Endothelial cell of umbilical vein (primary cell): ENCODE data around the gene CARMIL3. TPM values are rescaled to one million over a fixed set of nuclear protein-coding genes. Genes with fewer than 3 reads are reported as not detected.
"Not testable (repeated sequence)": the region's sequence is repeated elsewhere in the genome, so short reads cannot be mapped to it uniquely, and the experiment has no call there.

Experiments
- BruUV-seq: library from RNA; stranded (reverse); fragments of 400-500 nt; replicated peaks from 2 replicates; lab custom pipeline; 2021; lab: Mats Ljungman, UMichigan
- CTCF ChIA-PET: fragments of 300-600, 350-600 bp; sonication (Branson Sonifier 250); formaldehyde crosslinking; loops from one replicate; lab custom pipeline; 2021; ENCODE audit warnings: antibody characterized with exemption, inconsistent platforms; lab: Charles Lee
- POLR2A ChIA-PET: fragments of 300-600, 350-600 bp; sonication (Branson Sonifier 250); formaldehyde crosslinking; loops from one replicate; lab custom pipeline; 2021; ENCODE audit warnings: antibody characterized with exemption, inconsistent platforms; lab: Charles Lee
- DNase-seq: peaks from one replicate; pipeline ENCODE4 v3.0.0-alpha.2; 2011; ENCODE audit warnings: low read depth, low spot score
- FAIRE-seq: peaks from 2 replicates; lab custom pipeline; 2011; peaks lifted over from hg19 to GRCh38; lab: Jason Lieb, UNC
- H2AFZ ChIP-seq: 2 replicates; pipeline ENCODE4 v1.6.0; 2012; ENCODE audit warnings: low read depth, low read length, control low read depth, inconsistent platforms
- H3K27ac ChIP-seq: 2 replicates; pipeline ENCODE4 v1.5.1; 2011; ENCODE audit warnings: low read depth, mild to moderate bottlenecking, control low read depth, low read length, moderate library complexity; ENCODE audit not compliant: insufficient read depth
- H3K27me3 ChIP-seq, 2 experiments: 2 replicates each; pipeline versions ENCODE4 v1.6.0 to v1.6.1; 2011; ENCODE audit warnings: low read length in 2 of 2, mixed read lengths in 1 of 2; ENCODE audit not compliant: control insufficient read depth in 2 of 2, insufficient read depth in 2 of 2
- H3K36me3 ChIP-seq, 2 experiments: 2 replicates in 1 of 2; 3 replicates in 1 of 2; pipeline ENCODE4 v1.5.1; 2011; ENCODE audit warnings: low read length in 2 of 2, mild to moderate bottlenecking in 1 of 2, moderate library complexity in 1 of 2; ENCODE audit not compliant: control insufficient read depth in 2 of 2, insufficient read depth in 2 of 2; ENCODE audit errors: extremely low read depth in 1 of 2
- H3K4me1 ChIP-seq: 3 replicates; pipeline ENCODE4 v1.5.1; 2011; ENCODE audit warnings: mild to moderate bottlenecking, low read length; ENCODE audit not compliant: control insufficient read depth, insufficient read depth; ENCODE audit errors: extremely low read depth
- H3K4me2 ChIP-seq: 2 replicates; pipeline ENCODE4 v1.6.1; 2011; ENCODE audit warnings: low read length, control low read depth, mixed read lengths; ENCODE audit not compliant: insufficient read depth
- H3K4me3 ChIP-seq, 3 experiments: fragments of 200-600 bp in 1 of 3; sonication (generic), shearing (Covaris generic) in 1 of 3; replicated peaks in 1 of 3; 2 replicates each; pipeline ENCODE4 v1.5.1; 2011 to 2016; ENCODE audit warnings: control low read depth in 3 of 3, low read length in 3 of 3, mild to moderate bottlenecking in 2 of 3, inconsistent platforms in 1 of 3, low read depth in 1 of 3, moderate library complexity in 1 of 3; ENCODE audit not compliant: insufficient read depth in 1 of 3
- H3K79me2 ChIP-seq: 2 replicates; pipeline ENCODE4 v1.6.0; 2012; ENCODE audit warnings: low read length, inconsistent platforms; ENCODE audit not compliant: control insufficient read depth, insufficient read depth
- H3K9ac ChIP-seq: replicated peaks from 2 replicates; pipeline ENCODE3; 2011; ENCODE audit warnings: low read length, control low read depth; ENCODE audit not compliant: insufficient read depth; ENCODE audit errors: extremely low read depth
- H3K9me1 ChIP-seq: replicated peaks from 3 replicates; pipeline ENCODE4 v1.6.0; 2011; ENCODE audit warnings: mild to moderate bottlenecking, low read length; ENCODE audit not compliant: control insufficient read depth, insufficient read depth; ENCODE audit errors: extremely low read depth
- H3K9me3 ChIP-seq: replicated peaks from 2 replicates; pipeline ENCODE4 v1.5.1; 2012; ENCODE audit warnings: low read length, inconsistent platforms; ENCODE audit not compliant: control insufficient read depth, insufficient read depth
- H4K20me1 ChIP-seq: replicated peaks from 2 replicates; pipeline ENCODE3; 2011; ENCODE audit warnings: mild to moderate bottlenecking, low read length; ENCODE audit not compliant: control insufficient read depth, insufficient read depth; ENCODE audit errors: extremely low read depth
- EZH2 ChIP-seq: IDR thresholded peaks from 2 replicates; pipeline ENCODE4 v1.6.1; 2012; ENCODE audit warnings: borderline replicate concordance, low read depth, mild to moderate bottlenecking, moderate library complexity, low read length, inconsistent platforms; ENCODE audit not compliant: severe bottlenecking
- FOS ChIP-seq: IDR thresholded peaks from 2 replicates; pipeline ENCODE4 v1.6.1; 2011; ENCODE audit warnings: mild to moderate bottlenecking, low read length, moderate library complexity, borderline replicate concordance; ENCODE audit not compliant: insufficient read depth
- GATA2 ChIP-seq: IDR thresholded peaks from 2 replicates; pipeline ENCODE4 v1.7.0; 2011; ENCODE audit warnings: low read depth, mild to moderate bottlenecking, moderate library complexity, mixed read lengths, low read length; ENCODE audit not compliant: insufficient read length, insufficient read depth
- MAX ChIP-seq: IDR thresholded peaks from 2 replicates; pipeline ENCODE4 v1.6.1; 2011; ENCODE audit not compliant: insufficient read depth, insufficient read length
- MYC ChIP-seq: IDR thresholded peaks from one replicate; pipeline ENCODE4 v1.6.1; 2011; ENCODE audit warnings: mild to moderate bottlenecking, low read depth, low read length
- POLR2A ChIP-seq: IDR thresholded peaks from 2 replicates; pipeline ENCODE4 v1.6.1; 2012; ENCODE audit warnings: low read depth, mild to moderate bottlenecking, control low read depth, low read length
- dilution Hi-C: fragments of 300-500 bp; cut with MboI; formaldehyde crosslinking; loops from one replicate; pipeline ENCODE4 v1.15.0; 2019; ENCODE audit warnings: low sequenced_read_pairs; ENCODE audit not compliant: extremely low pct_ligation_motif_present
- intact Hi-C: fragments of 100-400 bp; cut with micrococcal nuclease; formaldehyde crosslinking; loops from one replicate; pipeline ENCODE4 v1.10.0; 2022
- polyA plus RNA-seq, 4 experiments: library from polyadenylated mRNA; depleted of rRNA in 3 of 4; stranded (reverse) in 3 of 4; unstranded in 1 of 4; fragments of >200 nt; gene quantifications; 2 replicates each; pipeline versions ENCODE4 v1.2.1 to v1.2.3, GENCODE V29; 2011 to 2012; ENCODE audit warnings: missing spikeins in 1 of 4
- total RNA-seq: library from RNA; stranded (reverse); gene quantifications from 2 replicates; pipeline ENCODE4 v1.2.3, GENCODE V29; 2021
- TF ChIP-seq, protein P1 (sequence below), 2 donors: IDR thresholded peaks; 1 replicate in 1 of 2; 2 replicates in 1 of 2; pipeline ENCODE4 v1.5.1; 2011; ENCODE audit warnings: low read length in 2 of 2, mild to moderate bottlenecking in 2 of 2, moderate library complexity in 2 of 2, control low read depth in 1 of 2, inconsistent platforms in 1 of 2, low read depth in 1 of 2; ENCODE audit not compliant: insufficient read depth in 1 of 2; ENCODE audit errors: extremely low read depth in 1 of 2

Gene CARMIL3
- total and polyA plus RNA-seq, 2 donors (not counting 3 experiments of a cell fraction or from before 2014, with no cell fraction given): 0.03 TPM; not detected in 1

DNA sequence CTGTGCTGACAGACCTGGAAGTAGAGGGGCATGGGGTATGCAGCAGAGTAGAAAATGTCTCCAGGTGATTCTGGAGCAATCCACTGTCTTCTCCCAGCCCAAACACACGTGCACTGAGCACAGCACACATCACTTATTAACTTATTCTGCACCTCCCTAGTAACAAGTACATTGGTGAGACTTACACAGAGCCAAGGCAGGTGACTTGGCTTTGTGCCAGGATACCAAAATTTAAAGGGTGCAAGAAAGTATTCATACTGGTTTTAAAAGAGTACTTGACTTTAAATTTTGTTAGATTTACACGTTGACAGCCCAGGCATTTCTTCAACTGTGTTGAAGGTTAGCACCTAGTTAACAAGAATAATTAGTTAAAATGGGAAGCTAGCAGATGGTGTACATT lies 11.1 kb upstream of the CARMIL3 start:
- BruUV-seq: no TSS peak
- FAIRE-seq: no peak

GRCh38 chr14:24042746-24043145 lies 9.1 kb upstream of the CARMIL3 start:
- Histone ChIP-seq H4K20me1 (no peaks in the 10 kb centered on the region), H3K27ac (no peak overlapping the region), H3K4me2 (no peak overlapping the region), H3K79me2 (no peaks in the 10 kb centered on the region), H3K27me3 (peaks cover under 1 to 5% of the 10 kb centered on the region in 2 experiments), H3K4me1 (no peaks in the 10 kb centered on the region), H3K9me1 (no peaks in the 10 kb centered on the region), H3K4me3 (no peak overlapping the region), H3K9me3 (no peaks in the 10 kb centered on the region), H3K36me3 (no peaks in the 10 kb centered on the region), H3K9ac (no peak overlapping the region), H2AFZ (no peak overlapping the region)
- DNase-seq: no peak
- no TSS peak for BruUV-seq
- TF ChIP-seq POLR2A (no peak), MAX (no peak)
- no peak for FAIRE-seq
- intact Hi-C loops (no loop called here), dilution Hi-C loops (no loop called here)
- CTCF ChIA-PET: interaction anchor here (1.5 to 1.9 kb wide), 2 partner anchors 10 to 16 kb away, joined by 5 to 8 read pairs; no protein-coding TSS in a partner anchor
- POLR2A ChIA-PET: no interaction called here

More for the DNA sequence above, 11.1 kb upstream of the CARMIL3 start:
- no peak for DNase-seq
- Histone ChIP-seq H3K9me3 (no peaks in the 10 kb centered on the region), H3K4me2 (no peak overlapping the region), H3K36me3 (no peaks in the 10 kb centered on the region), H3K9ac (no peak overlapping the region), H3K9me1 (no peaks in the 10 kb centered on the region), H3K4me1 (no peaks in the 10 kb centered on the region), H3K79me2 (no peaks in the 10 kb centered on the region), H3K27ac (no peak overlapping the region), H2AFZ (no peak overlapping the region), H3K27me3 (peaks cover 0 to 2% of the 10 kb centered on the region in 2 experiments), H3K4me3 (no peak overlapping the region), H4K20me1 (no peaks in the 10 kb centered on the region)
- dilution Hi-C loops: no loop called here
- intact Hi-C loops: no loop called here
- TF ChIP-seq EZH2 (no peak), GATA2 (no peak), MYC (no peak), FOS (no peak)
- TF ChIP-seq, protein P1, sequence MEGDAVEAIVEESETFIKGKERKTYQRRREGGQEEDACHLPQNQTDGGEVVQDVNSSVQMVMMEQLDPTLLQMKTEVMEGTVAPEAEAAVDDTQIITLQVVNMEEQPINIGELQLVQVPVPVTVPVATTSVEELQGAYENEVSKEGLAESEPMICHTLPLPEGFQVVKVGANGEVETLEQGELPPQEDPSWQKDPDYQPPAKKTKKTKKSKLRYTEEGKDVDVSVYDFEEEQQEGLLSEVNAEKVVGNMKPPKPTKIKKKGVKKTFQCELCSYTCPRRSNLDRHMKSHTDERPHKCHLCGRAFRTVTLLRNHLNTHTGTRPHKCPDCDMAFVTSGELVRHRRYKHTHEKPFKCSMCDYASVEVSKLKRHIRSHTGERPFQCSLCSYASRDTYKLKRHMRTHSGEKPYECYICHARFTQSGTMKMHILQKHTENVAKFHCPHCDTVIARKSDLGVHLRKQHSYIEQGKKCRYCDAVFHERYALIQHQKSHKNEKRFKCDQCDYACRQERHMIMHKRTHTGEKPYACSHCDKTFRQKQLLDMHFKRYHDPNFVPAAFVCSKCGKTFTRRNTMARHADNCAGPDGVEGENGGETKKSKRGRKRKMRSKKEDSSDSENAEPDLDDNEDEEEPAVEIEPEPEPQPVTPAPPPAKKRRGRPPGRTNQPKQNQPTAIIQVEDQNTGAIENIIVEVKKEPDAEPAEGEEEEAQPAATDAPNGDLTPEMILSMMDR (IDR thresholded peaks at IDR 0.05; ENCODE audit: extremely low read depth in 1 of 2, insufficient read depth in 1 of 2, low read depth in 1 of 2, low read length in 2 of 2): no peak
- CTCF ChIA-PET: interaction anchor here (1.1 kb wide), 1 partner anchor 13 kb away, joined by 3 read pairs; no protein-coding TSS in a partner anchor
- POLR2A ChIA-PET: no interaction called here

GRCh38 chr14:24049002-24049401 lies 2.8 kb upstream of the CARMIL3 start:
- peaks cover 12% of the 10 kb centered on the region for H3K4me1 ChIP-seq
- POLR2A ChIA-PET, DNase-seq, intact Hi-C loops, H3K9me3 ChIP-seq, H3K79me2 ChIP-seq, H4K20me1 ChIP-seq, H3K9me1 ChIP-seq, H3K4me3 ChIP-seq, CTCF ChIA-PET, BruUV-seq, H3K27ac ChIP-seq, FAIRE-seq, H3K9ac ChIP-seq, H2AFZ ChIP-seq, H3K4me2 ChIP-seq, H3K36me3 ChIP-seq, dilution Hi-C loops: not testable (repeated sequence)
- H3K27me3 ChIP-seq: peaks cover 11 to 17% of the 10 kb centered on the region in 2 experiments
